Hepatocyte (in vitro differentiated cells): ENCODE data around the gene PBX3.

Source experiments
- EZH2 ChIP-seq: fragments of 200-600 bp; sonication (generic); IDR thresholded peaks from 2 replicates; pipeline ENCODE4 v1.6.1; 2016; ENCODE audit warnings: antibody characterized with exemption, mild to moderate bottlenecking, borderline replicate concordance
- TF ChIP-seq, protein P1 (sequence below): fragments of 200-600 bp; sonication (generic); IDR thresholded peaks from 2 replicates; pipeline ENCODE4 v1.5.1; 2016; ENCODE audit warnings: antibody characterized with exemption, mild to moderate bottlenecking; ENCODE audit not compliant: poor library complexity

DNA sequence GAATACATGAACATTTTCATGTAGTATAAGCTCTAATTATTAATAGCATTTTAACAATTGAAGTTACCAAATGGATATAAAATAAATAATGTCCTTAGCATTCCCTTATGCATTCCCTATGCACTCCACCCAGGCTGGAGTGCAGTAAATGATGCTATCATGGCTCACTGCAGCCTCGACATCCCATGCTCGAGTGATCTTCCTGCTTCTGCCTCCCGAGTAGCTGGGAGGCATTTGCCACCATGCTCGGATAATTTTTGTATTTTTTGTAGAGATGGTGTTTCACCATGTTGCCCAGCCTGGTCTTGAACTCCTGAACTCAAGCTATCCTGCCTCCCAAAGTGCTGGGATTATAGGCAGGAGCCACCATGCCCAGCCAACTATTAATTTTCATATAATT is 184.0 kb downstream of the PBX3 start:
- TF ChIP-seq EZH2: no peak
- TF ChIP-seq, protein P1, sequence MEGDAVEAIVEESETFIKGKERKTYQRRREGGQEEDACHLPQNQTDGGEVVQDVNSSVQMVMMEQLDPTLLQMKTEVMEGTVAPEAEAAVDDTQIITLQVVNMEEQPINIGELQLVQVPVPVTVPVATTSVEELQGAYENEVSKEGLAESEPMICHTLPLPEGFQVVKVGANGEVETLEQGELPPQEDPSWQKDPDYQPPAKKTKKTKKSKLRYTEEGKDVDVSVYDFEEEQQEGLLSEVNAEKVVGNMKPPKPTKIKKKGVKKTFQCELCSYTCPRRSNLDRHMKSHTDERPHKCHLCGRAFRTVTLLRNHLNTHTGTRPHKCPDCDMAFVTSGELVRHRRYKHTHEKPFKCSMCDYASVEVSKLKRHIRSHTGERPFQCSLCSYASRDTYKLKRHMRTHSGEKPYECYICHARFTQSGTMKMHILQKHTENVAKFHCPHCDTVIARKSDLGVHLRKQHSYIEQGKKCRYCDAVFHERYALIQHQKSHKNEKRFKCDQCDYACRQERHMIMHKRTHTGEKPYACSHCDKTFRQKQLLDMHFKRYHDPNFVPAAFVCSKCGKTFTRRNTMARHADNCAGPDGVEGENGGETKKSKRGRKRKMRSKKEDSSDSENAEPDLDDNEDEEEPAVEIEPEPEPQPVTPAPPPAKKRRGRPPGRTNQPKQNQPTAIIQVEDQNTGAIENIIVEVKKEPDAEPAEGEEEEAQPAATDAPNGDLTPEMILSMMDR: no peak
